ENCODE measurements around the gene UACA. TPM values are rescaled to one million over a fixed set of nuclear protein-coding genes. Genes with fewer than 3 reads are reported as not detected.
A peak's percentile ranks its signal among the peaks of the same experiment; 100 is the strongest.

The UACA gene
- total RNA-seq, 6 experiments from 2014 or later, result 119 to 309 (median 142) TPM

GRCh38 chr15:70658641-70659040 is 104.7 kb downstream of the UACA start:
- TF ChIP-seq CTCF (IDR thresholded peaks at IDR 0.05), result no peak
- Mint-ChIP-seq H3K36me3 (ENCODE audit: low read depth) (peaks cover 39% of the 10 kb centered on the region), H3K4me3 (no peak overlapping the region), H3K4me1 (ENCODE audit: low read depth) (peaks cover 29% of the 10 kb centered on the region), H3K9me3 (no peaks in the 10 kb centered on the region), H3K27ac (peak overlapping the region; percentile 64), H3K27me3 (ENCODE audit: insufficient read depth) (peaks cover 3% of the 10 kb centered on the region)
- no peak for DNase-seq

GRCh38 chr15:70653426-70653825 is 109.9 kb downstream of the UACA start:
- TF ChIP-seq CTCF (IDR thresholded peaks at IDR 0.05), result no peak
- peaks cover 41% of the 10 kb centered on the region for H3K36me3 Mint-ChIP-seq (ENCODE audit: low read depth)
- no peak for DNase-seq
- H3K27me3 Mint-ChIP-seq (ENCODE audit: insufficient read depth), result peaks cover 8% of the 10 kb centered on the region; the same call in 1 of the 2 replicates
- H3K27ac Mint-ChIP-seq, result no peak overlapping the region
- H3K4me3 Mint-ChIP-seq, result no peak overlapping the region
- peaks cover 18% of the 10 kb centered on the region for H3K4me1 Mint-ChIP-seq (ENCODE audit: low read depth)
- H3K9me3 Mint-ChIP-seq, result no peaks in the 10 kb centered on the region

- no peak for TF ChIP-seq CTCF (IDR thresholded peaks at IDR 0.05)
- Mint-ChIP-seq H3K9me3 (no peaks in the 10 kb centered on the region), H3K4me1 (ENCODE audit: low read depth) (peaks cover 27% of the 10 kb centered on the region), H3K36me3 (ENCODE audit: low read depth) (peaks cover 38% of the 10 kb centered on the region), H3K27me3 (ENCODE audit: insufficient read depth) (peaks cover 8% of the 10 kb centered on the region; the same call in 1 of the 2 replicates), H3K27ac (no peak overlapping the region), H3K4me3 (no peak overlapping the region)
- DNase-seq, result no peak
Observed at GRCh38 chr15:70652341-70652740, 111.0 kb downstream of the UACA start.

GRCh38 chr15:70651303-70651845 is 112.0 kb downstream of the UACA start:
- Mint-ChIP-seq H3K27me3 (ENCODE audit: insufficient read depth) (peaks cover 8% of the 10 kb centered on the region; the same call in 1 of the 2 replicates), H3K4me1 (ENCODE audit: low read depth) (peaks cover 33% of the 10 kb centered on the region), H3K4me3 (no peak overlapping the region; the same call in 1 of the 2 replicates), H3K36me3 (ENCODE audit: low read depth) (peaks cover 33% of the 10 kb centered on the region), H3K9me3 (no peaks in the 10 kb centered on the region), H3K27ac (no peak overlapping the region)
- no peak for TF ChIP-seq CTCF (IDR thresholded peaks at IDR 0.05)
- no peak for DNase-seq

- Mint-ChIP-seq H3K9me3 (no peaks in the 10 kb centered on the region), H3K4me3 (no peak overlapping the region), H3K4me1 (ENCODE audit: low read depth) (peaks cover 40% of the 10 kb centered on the region), H3K27me3 (ENCODE audit: insufficient read depth) (peaks cover 6% of the 10 kb centered on the region; the same call in 1 of the 2 replicates), H3K36me3 (ENCODE audit: low read depth) (peaks cover 33% of the 10 kb centered on the region), H3K27ac (no peak overlapping the region; the same call in 1 of the 2 replicates)
- no peak for TF ChIP-seq CTCF (IDR thresholded peaks at IDR 0.05)
- no peak for DNase-seq
Observed at GRCh38 chr15:70650567-70651302, 112.6 kb downstream of the UACA start.
